SK-N-SH treated with all-trans-retinoic acid at 6 μM for 48 hours (cell line): ENCODE measurements around the gene UNC5CL.

ENCODE experiments used
- OSR1 ChIP-seq: fragments of 250-450 bp; sonication (Bioruptor Pico); IDR thresholded peaks from 2 replicates; pipeline ENCODE4 v1.8.0; 2022; ENCODE audit warnings: moderate library complexity, mild to moderate bottlenecking, inconsistent platforms
- TOX ChIP-seq: fragments of 250-450 bp; sonication (Bioruptor Pico); IDR thresholded peaks from 2 replicates; pipeline ENCODE4 v1.8.0; 2021; ENCODE audit warnings: mild to moderate bottlenecking, moderate library complexity, borderline replicate concordance
- TF ChIP-seq, protein P1 (sequence below): fragments of 250-450 bp; sonication (Bioruptor Pico); IDR thresholded peaks from 2 replicates; pipeline ENCODE4 v1.5.0; 2020; ENCODE audit warnings: mild to moderate bottlenecking, moderate library complexity

DNA sequence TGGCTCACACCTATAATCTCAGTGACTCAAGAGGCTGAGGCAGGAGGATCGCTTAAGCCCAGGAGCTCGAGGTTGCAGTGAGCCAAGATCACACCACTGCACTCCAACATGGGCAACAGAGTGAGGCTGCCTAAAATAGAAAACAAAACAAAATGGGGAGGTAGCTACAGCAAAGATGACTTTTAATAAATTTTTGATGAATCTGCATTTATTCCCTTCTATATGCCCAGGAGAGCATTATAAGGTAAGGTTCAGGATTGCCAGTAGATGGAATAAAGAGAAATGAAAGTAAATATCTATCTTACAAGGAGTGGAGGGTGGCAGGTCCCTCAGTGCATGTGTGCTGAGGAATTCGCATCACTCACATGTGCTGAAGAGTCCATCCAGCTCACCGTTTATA lies 24.2 kb downstream of the UNC5CL start:
- TF ChIP-seq, protein P1, sequence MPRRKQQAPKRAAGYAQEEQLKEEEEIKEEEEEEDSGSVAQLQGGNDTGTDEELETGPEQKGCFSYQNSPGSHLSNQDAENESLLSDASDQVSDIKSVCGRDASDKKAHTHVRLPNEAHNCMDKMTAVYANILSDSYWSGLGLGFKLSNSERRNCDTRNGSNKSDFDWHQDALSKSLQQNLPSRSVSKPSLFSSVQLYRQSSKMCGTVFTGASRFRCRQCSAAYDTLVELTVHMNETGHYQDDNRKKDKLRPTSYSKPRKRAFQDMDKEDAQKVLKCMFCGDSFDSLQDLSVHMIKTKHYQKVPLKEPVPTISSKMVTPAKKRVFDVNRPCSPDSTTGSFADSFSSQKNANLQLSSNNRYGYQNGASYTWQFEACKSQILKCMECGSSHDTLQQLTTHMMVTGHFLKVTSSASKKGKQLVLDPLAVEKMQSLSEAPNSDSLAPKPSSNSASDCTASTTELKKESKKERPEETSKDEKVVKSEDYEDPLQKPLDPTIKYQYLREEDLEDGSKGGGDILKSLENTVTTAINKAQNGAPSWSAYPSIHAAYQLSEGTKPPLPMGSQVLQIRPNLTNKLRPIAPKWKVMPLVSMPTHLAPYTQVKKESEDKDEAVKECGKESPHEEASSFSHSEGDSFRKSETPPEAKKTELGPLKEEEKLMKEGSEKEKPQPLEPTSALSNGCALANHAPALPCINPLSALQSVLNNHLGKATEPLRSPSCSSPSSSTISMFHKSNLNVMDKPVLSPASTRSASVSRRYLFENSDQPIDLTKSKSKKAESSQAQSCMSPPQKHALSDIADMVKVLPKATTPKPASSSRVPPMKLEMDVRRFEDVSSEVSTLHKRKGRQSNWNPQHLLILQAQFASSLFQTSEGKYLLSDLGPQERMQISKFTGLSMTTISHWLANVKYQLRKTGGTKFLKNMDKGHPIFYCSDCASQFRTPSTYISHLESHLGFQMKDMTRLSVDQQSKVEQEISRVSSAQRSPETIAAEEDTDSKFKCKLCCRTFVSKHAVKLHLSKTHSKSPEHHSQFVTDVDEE (CRISPR knock-in tag) = no peak
- TF ChIP-seq TOX (no peak), OSR1 (no peak)
